ENCODE data around the gene EXD3.
"Not testable (repeated sequence)": the region's sequence is repeated elsewhere in the genome, so short reads cannot be mapped to it uniquely, and the experiment has no call there.

EXD3 gene

DNA sequence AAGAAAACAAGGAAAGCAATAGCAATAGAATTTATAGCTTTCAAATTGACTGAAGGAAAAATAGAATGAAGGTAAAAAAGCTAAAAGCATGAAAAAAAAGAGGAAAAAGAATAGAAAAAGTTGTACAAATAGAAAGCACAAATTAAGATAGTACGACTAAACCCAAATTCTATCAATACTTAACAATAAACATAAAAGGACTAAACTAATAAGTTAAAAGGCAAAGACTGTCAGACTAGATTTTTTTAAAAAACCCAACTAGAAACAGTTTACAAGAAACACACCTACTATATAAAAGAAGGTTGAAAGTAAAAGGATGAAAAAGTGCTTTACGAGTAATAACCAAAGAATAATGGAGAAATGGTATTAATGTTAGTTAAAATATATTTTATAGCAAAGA is 86.2 kb downstream of the EXD3 start:
- no peak for FAIRE-seq
- DNase-seq (ENCODE audit: insufficient read length, low spot score) = no peak
- TF ChIP-seq POLR2A (IDR thresholded peaks at IDR 0.05; ENCODE audit: low read depth, low read length) = no peak

DNA sequence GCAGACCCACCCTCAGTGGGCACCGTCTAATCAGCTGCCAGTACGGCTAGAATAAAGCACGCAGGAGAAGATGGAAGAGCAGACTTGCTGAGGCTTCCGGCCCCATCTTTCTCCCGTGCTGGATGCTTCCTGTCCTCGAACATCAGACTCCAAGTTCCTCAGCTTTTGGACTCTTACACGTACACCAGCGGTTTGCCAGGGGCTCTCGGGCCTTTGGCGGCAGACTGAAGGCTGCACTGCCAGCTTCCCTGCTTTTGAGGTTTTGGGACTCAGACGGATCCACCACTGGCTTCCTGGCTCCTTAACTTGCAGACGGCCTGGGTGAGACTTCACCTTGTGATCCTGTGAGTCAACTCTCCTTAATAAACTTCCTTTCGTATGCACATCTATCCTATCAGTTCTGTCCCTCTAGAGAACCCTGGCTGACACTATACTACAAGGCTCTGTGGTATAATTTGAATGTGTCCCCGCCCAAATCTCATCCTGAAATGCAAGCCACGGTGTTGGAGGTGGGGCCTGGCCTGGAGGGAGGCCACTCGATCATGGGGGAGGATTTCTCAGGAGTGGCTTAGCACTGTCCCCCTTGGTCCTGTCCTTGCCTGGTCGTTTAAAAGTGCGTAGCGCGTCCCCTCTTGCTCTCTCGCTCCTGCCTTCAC is 89.8 kb downstream of the EXD3 start:
- no peak for TF ChIP-seq POLR2A (IDR thresholded peaks at IDR 0.05; ENCODE audit: low read depth, low read length)
- FAIRE-seq = no peak
- no peak for DNase-seq (ENCODE audit: insufficient read length, low spot score)

DNA sequence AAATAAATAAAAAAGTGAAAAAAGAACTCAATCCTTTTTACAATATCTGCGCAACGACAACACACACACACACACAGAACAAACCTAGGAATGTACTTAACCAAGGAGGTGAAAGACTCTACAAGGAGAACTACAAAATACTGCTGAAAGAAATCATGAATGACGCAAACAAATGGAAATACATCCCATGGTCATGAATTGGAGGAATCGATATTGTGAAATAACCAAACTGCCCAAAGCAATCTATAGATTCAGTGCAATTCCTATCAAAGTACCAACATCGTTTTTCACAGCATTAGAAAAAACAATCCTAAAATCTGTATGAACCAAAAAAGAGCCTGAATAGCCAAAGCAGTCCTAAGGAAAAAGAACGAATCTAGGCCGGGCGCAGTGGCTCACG is 91.0 kb downstream of the EXD3 start:
- TF ChIP-seq POLR2A (IDR thresholded peaks at IDR 0.05; ENCODE audit: low read depth, low read length) = no peak
- no peak for FAIRE-seq
- DNase-seq (ENCODE audit: insufficient read length, low spot score) = no peak

DNA sequence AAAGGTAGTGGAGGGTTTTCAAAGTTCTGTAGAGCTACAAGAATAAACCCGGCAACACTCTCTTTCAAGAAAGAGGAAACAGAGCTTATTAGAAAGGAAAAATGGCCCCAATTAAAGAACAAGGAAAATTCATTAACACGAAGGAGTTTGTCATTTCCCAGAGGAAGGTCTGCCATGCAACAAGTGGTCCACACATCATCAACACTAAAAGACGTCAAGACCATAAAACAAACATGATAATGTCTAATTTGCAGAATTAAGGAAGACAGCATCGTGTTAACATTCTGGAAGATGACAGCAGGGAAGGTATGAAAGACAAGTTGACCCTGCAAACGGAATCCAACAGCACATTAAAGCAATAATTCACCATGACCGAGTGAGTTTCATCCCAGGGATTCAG is 92.3 kb downstream of the EXD3 start:
- FAIRE-seq (no peak), DNase-seq (ENCODE audit: insufficient read length, low spot score) (no peak)
- no peak for TF ChIP-seq POLR2A (IDR thresholded peaks at IDR 0.05; ENCODE audit: low read depth, low read length)

DNA sequence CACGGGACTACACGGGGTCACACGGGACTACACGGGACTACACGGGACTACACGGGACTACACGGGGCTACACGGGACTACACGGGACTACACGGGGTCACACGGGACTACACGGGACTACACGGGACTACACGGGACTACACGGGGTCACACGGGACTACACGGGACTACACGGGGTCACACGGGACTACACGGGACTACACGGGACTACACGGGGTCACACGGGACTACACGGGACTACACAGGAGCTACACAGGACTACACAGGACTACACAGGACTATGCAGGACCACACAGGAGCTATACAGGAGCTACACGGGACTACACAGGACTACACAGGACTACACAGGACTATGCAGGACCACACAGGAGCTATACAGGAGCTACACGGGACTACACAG is 93.4 kb downstream of the EXD3 start:
- FAIRE-seq; DNase-seq (ENCODE audit: insufficient read length, low spot score): not testable (repeated sequence)

- not testable (repeated sequence) for DNase-seq (ENCODE audit: insufficient read length, low spot score)
- FAIRE-seq = peak; percentile 100
Measured at GRCh38 chr9:137327641-137328550, 95.1 kb downstream of the EXD3 start.

DNA sequence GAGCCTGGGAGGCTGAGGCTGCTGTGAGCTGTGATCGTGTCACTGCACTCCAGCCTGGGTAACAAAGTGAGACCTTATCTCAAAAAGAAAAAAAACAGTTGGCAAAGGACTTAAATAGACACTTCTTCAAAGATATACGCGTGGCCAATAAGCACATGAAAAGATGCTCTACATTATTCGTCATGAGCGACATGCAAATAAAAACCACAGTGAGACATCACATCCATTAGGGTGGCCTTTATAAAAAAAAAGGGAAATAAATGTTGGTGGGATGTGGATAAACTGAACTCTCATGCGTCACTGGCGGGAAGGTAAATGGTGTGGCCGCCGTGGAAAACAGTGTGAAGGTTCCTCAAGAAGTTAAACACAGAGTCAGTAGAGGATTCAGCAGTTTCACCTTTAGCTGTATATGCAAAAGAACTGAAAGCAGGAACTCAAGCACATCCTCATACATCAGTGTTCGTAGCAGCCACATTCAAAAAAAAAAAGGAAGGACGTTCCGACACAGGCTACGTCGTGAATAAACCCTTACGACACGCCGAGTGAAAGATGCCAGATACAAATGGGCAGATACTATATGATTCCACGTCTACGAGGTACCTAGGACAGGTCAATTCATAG is 96.4 kb downstream of the EXD3 start:
- FAIRE-seq (no peak), DNase-seq (ENCODE audit: insufficient read length, low spot score) (no peak)
- TF ChIP-seq POLR2A (IDR thresholded peaks at IDR 0.05; ENCODE audit: low read depth, low read length) = no peak

- DNase-seq (ENCODE audit: insufficient read length, low spot score) (no peak), FAIRE-seq (no peak)
- no peak for TF ChIP-seq POLR2A (IDR thresholded peaks at IDR 0.05; ENCODE audit: low read depth, low read length)
Measured at GRCh38 chr9:137325799-137326198, 97.2 kb downstream of the EXD3 start.

DNA sequence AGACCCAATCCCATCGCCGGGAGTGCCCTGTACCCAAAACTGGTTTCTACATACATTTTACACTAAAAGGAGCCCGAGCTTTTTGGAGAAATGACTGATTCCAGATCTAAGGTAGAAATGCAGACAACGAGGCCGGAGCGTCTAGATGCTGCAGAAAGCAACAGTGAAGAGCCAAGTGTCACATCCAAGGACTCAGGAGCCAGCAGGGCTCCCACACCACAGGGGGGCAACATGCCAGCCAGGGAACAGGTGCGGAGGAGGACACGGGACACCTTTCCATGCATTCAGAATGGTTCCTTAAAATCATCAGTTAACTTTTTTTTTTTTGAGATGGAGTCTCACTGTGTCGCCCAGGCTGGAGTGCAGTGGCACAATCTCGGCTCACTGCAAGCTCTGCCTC is 97.8 kb downstream of the EXD3 start:
- no peak for TF ChIP-seq POLR2A (IDR thresholded peaks at IDR 0.05; ENCODE audit: low read depth, low read length)
- no peak for FAIRE-seq
- no peak for DNase-seq (ENCODE audit: insufficient read length, low spot score)

DNA sequence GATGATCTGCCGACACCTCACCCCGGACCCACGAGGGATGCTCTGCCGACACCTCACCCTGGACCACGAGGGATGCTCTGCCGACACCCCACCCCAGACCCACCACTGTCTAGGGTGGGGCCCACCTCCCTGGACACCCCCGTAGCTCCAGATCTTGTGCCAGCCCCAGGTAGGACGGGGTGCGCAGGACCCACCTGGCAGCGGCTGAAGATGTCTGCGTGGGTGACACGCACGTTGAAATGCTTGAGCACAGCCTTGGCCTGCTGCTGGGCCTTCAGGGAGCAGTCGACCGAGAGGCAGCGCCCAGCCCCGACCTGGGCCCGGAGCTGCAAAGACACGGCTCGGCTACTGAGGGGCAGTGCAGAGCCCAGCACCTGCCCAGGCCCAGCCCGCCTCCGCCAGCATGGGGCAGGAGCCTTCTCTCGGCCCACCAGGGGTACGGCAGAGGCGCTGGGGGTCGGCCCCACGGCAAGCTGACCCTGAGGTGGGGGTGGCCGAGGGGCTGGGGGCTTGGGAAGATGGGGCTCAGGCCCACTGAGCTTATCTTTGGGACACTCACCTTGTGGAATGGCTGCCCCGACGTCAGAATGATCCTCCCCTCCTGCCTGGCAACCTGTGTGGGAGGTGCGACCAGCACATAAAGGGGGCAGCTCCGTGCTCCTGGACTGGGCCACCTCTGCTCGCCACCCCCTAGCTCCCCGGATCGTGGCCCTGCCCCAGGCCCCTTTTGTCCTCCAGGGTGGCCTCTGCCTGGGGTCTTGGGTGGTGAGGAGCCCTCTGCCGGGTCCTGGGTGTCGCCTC is 99.2 kb downstream of the EXD3 start:
- no peak for DNase-seq (ENCODE audit: insufficient read length, low spot score)
- no peak for TF ChIP-seq POLR2A (IDR thresholded peaks at IDR 0.05; ENCODE audit: low read depth, low read length)
- no peak for FAIRE-seq

DNA sequence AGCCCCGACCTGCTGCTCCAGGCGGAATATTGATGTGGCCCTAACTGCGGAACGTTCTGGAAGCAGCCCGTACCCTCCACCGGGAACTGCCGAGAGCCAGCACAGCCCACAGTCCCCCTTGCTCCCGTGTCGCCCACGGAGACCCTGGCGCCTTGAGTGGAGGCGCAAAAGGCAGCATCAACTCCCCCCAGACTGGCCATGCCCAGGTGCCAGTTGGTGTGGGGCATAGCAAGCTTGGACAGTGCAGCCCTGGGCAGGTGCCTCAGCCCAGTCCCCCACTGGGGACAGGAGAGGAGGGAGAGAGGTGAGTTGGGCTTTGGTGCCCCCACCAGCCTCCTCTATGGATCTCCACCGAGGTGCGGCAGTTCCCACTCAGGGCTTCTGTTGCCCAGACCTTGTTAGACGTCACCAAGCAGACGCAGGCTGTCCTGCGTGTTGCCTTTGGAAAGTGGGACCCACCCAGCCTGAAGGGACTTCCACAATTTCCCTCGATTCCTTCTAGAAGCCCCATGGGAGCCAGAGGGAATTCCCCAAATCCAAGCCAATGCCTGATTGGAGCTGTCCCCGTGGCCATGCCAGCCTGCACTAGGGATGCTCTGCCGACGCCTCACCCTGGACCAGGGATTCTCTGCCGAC is 101.1 kb downstream of the EXD3 start:
- no peak for FAIRE-seq
- no peak for DNase-seq (ENCODE audit: insufficient read length, low spot score)
- no peak for TF ChIP-seq POLR2A (IDR thresholded peaks at IDR 0.05; ENCODE audit: low read depth, low read length)

DNA sequence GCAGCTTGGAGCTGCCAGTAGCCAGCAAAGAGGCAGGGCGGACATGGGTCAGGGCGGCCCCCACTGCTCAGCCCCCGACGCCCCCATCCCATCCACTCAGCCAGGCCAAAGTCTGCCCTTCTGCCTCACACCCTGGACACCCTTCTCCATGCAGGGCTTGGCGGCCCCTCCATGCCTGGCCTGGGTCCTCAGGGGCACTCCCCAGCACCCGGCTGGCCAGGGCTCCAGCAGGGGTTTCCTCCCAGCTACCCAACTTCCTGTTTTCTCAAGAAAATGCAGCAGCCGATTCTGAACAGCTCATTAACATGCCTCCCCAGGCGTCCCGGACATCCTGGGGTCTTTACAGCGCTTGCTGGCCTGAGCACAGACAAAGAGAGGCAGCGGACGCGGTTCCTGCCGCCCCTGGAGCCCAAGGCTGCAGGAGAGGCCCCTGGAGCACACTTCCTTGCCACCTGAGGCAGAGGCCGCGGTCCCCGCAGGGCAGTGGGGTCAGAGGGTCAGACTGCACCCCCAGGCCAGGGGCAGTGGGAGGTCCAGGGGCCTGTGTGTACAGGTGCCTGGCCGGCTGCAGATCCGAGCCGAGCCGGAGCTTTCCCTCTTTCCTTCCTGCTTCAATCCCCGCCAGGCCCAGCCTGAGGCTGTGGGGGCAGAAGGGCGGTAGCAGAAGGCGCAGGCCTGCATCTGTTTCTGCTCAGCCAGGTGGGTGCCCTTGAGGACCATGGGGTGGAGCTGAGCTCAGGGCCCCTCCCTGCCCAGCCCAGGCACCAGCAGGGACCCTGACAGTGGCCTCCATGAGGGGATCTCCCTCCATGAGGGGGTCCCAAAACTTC is 102.2 kb downstream of the EXD3 start:
- DNase-seq (ENCODE audit: insufficient read length, low spot score) (no peak), FAIRE-seq (no peak)

More for the DNA sequence above, 102.2 kb downstream of the EXD3 start:
- no peak for TF ChIP-seq POLR2A (IDR thresholded peaks at IDR 0.05; ENCODE audit: low read depth, low read length)

All from H54 (cell line).